Loucy (cell line): ENCODE measurements around the gene RAC2.

Source experiments
- H2AFZ ChIP-seq: fragments of 200-600 bp; sonication (generic); 2 replicates; pipeline ENCODE4 v1.6.0; 2016; ENCODE audit warnings: antibody characterized with exemption, mild to moderate bottlenecking, low read length, moderate library complexity
- H3F3A ChIP-seq: fragments of 200-600 bp; 2 replicates; pipeline ENCODE4 v1.6.0; 2016; ENCODE audit warnings: antibody characterized with exemption, low read depth, mild to moderate bottlenecking
- H3K27me3 ChIP-seq: fragments of 200-600 bp; sonication (generic); 2 replicates; pipeline ENCODE4 v1.6.1; 2014; ENCODE audit warnings: low read length, mild to moderate bottlenecking; ENCODE audit not compliant: insufficient read depth, poor library complexity, severe bottlenecking
- H3K36me3 ChIP-seq: fragments of 200-600 bp; sonication (generic); 2 replicates; pipeline ENCODE4 v1.6.1; 2016; ENCODE audit warnings: low read length; ENCODE audit not compliant: insufficient read depth
- H3K4me1 ChIP-seq: fragments of 200-600 bp; sonication (generic); 2 replicates; pipeline ENCODE4 v1.5.1; 2014; ENCODE audit warnings: low read length, mild to moderate bottlenecking; ENCODE audit not compliant: insufficient read depth, poor library complexity, severe bottlenecking
- H3K4me2 ChIP-seq: fragments of 200-600 bp; sonication (generic); 2 replicates; pipeline ENCODE4 v1.6.0; 2014; ENCODE audit warnings: antibody characterized with exemption, low read length, low read depth, mild to moderate bottlenecking; ENCODE audit not compliant: poor library complexity, severe bottlenecking
- H3K4me3 ChIP-seq: fragments of 200-600 bp; sonication (generic); 2 replicates; pipeline ENCODE4 v1.5.1; 2014; ENCODE audit warnings: low read length, mild to moderate bottlenecking, mixed read lengths; ENCODE audit not compliant: poor library complexity, severe bottlenecking
- H3K79me2 ChIP-seq: fragments of 200-600 bp; sonication (generic); 2 replicates; pipeline ENCODE4 v1.6.1; 2014; ENCODE audit warnings: low read length; ENCODE audit not compliant: insufficient read depth
- H3K9ac ChIP-seq: fragments of 200-600 bp; sonication (generic); 2 replicates; pipeline ENCODE4 v1.6.0; 2014; ENCODE audit warnings: mild to moderate bottlenecking, low read depth, low read length, moderate library complexity; ENCODE audit not compliant: poor library complexity, severe bottlenecking
- H3K9me2 ChIP-seq: fragments of 200-600 bp; sonication (generic); replicated peaks from 2 replicates; pipeline ENCODE4 v1.6.1; 2016; ENCODE audit warnings: low read depth, low read length, mixed read lengths
- H3K9me3 ChIP-seq: fragments of 200-600 bp; sonication (generic); 2 replicates; pipeline ENCODE4 v1.6.1; 2014; ENCODE audit warnings: mild to moderate bottlenecking, antibody characterized with exemption, low read length, low read depth; ENCODE audit not compliant: insufficient read depth
- H4K20me1 ChIP-seq: fragments of 200-600 bp; sonication (generic); 2 replicates; pipeline ENCODE4 v1.6.0; 2014; ENCODE audit warnings: antibody characterized with exemption, low read length, mild to moderate bottlenecking; ENCODE audit not compliant: insufficient read depth, poor library complexity, severe bottlenecking
- CTCF ChIP-seq: fragments of 200-600 bp; sonication (generic); conservative IDR thresholded peaks from 2 replicates; pipeline ENCODE4 v1.5.1; 2014; ENCODE audit warnings: mild to moderate bottlenecking, antibody characterized with exemption, low read length
- EZH2phosphoT487 ChIP-seq: fragments of 200-600 bp; IDR thresholded peaks from 2 replicates; pipeline ENCODE4 v1.6.1; 2018; ENCODE audit warnings: antibody characterized with exemption, mild to moderate bottlenecking, moderate library complexity, borderline replicate concordance

RAC2 gene

GRCh38 chr22:37288521-37288920, 44.5 kb upstream of the RAC2 start:
- TF ChIP-seq EZH2phosphoT487: no peak
- TF ChIP-seq CTCF: peak; percentile 36; the same call in 1 of the 2 replicates
- Histone ChIP-seq H3K9ac (no peak overlapping the region), H3K36me3 (peaks cover 18% of the 10 kb centered on the region; the same call in 1 of the 2 replicates), H3K4me3 (no peak overlapping the region), H3K4me1 (peaks cover 41% of the 10 kb centered on the region), H3K4me2 (no peak overlapping the region), H3K79me2 (peaks cover 64% of the 10 kb centered on the region), H3K9me3 (no peaks in the 10 kb centered on the region), H3K9me2 (no peaks in the 10 kb centered on the region), H4K20me1 (peaks cover 7% of the 10 kb centered on the region), H2AFZ (no peak overlapping the region), H3K27me3 (no peaks in the 10 kb centered on the region), H3F3A (no peaks in the 10 kb centered on the region)

DNA sequence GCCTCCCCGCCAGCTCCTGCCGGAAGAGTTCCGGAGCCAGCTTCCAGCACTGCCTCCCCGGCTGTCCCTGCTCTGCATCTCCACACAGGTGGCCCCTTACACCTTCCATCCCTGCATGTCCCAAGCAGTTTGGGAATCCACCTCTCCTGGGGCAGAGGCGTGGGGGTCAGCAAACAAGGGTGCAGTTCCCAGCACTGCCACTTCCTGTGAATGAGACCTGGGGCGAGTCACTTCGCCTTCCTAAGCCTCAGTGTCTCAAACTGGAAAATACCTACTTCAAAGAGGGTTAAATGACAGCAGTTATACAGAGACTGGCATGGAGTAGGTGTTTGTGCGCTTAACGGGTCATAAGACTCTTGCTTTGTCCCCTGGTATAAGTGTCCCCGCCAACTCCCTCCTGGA, 43.5 kb upstream of the RAC2 start:
- Histone ChIP-seq H3K36me3 (peaks cover 10% of the 10 kb centered on the region; the same call in 1 of the 2 replicates), H3F3A (no peaks in the 10 kb centered on the region), H3K9ac (no peak overlapping the region), H3K4me2 (peak overlapping the region; percentile 8), H3K4me3 (no peak overlapping the region), H3K9me2 (no peaks in the 10 kb centered on the region), H3K4me1 (peaks cover 50% of the 10 kb centered on the region), H3K79me2 (peaks cover 71% of the 10 kb centered on the region), H2AFZ (no peak overlapping the region), H3K27me3 (no peaks in the 10 kb centered on the region), H3K9me3 (no peaks in the 10 kb centered on the region), H4K20me1 (peaks cover 7% of the 10 kb centered on the region)
- TF ChIP-seq CTCF: no peak
- no peak for TF ChIP-seq EZH2phosphoT487

- no peak overlapping the region for H3K9ac ChIP-seq
- peak overlapping the region; percentile 98 for H3K4me2 ChIP-seq
- TF ChIP-seq EZH2phosphoT487 (no peak), CTCF (no peak)
- H4K20me1 ChIP-seq: peaks cover 7% of the 10 kb centered on the region
- peaks cover 71% of the 10 kb centered on the region for H3K79me2 ChIP-seq
- H2AFZ ChIP-seq: no peak overlapping the region
- H3K27me3 ChIP-seq: no peaks in the 10 kb centered on the region
- no peaks in the 10 kb centered on the region; the same call in 1 of the 2 replicates for H3K36me3 ChIP-seq
- peaks cover 59% of the 10 kb centered on the region for H3K4me1 ChIP-seq
- H3F3A ChIP-seq: no peaks in the 10 kb centered on the region
- no peaks in the 10 kb centered on the region for H3K9me3 ChIP-seq
- H3K9me2 ChIP-seq: no peaks in the 10 kb centered on the region
- H3K4me3 ChIP-seq: no peak overlapping the region
These were observed 41.9 kb upstream of the RAC2 start for GRCh38 chr22:37285937-37286336.
